ENCODE data around the gene RALGDS. TPM values are rescaled to one million over a fixed set of nuclear protein-coding genes. Genes with fewer than 3 reads are reported as not detected.
"Not testable (repeated sequence)": the region's sequence is repeated elsewhere in the genome, so short reads cannot be mapped to it uniquely, and the experiment has no call there.

The RALGDS gene
- total RNA-seq, 1 donor from 2014 or later = 39.9 TPM

DNA sequence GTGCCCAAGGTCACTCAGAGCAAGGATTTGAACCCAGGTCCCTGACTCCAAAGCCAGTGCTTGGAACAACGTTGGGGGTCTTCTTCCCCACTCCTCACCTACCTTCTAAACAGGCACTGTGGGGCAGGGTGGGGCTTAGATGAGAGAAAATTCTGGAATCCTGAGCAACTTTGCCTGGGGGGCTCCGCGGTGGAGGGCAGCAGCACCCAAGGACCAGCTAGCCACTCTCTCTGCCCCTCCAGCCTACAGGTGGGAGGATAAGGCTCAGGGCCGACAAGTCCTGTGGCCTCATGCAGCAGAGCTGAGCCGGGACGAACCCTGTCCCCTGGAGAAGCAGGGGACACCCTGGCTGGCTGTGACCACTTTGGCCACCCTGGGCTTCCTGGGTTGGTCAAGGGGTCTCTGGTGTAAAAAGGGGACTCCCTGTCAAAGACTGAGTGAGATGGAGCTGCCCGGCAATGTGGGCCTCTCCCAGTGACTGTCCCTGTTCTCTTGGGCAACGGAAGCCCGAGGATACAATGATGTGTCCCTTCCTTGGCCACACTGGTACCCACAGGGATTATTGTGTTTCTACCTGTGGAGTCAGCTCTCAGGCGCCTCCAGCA is 32.8 kb downstream of the RALGDS start:
- TF ChIP-seq, protein P1, sequence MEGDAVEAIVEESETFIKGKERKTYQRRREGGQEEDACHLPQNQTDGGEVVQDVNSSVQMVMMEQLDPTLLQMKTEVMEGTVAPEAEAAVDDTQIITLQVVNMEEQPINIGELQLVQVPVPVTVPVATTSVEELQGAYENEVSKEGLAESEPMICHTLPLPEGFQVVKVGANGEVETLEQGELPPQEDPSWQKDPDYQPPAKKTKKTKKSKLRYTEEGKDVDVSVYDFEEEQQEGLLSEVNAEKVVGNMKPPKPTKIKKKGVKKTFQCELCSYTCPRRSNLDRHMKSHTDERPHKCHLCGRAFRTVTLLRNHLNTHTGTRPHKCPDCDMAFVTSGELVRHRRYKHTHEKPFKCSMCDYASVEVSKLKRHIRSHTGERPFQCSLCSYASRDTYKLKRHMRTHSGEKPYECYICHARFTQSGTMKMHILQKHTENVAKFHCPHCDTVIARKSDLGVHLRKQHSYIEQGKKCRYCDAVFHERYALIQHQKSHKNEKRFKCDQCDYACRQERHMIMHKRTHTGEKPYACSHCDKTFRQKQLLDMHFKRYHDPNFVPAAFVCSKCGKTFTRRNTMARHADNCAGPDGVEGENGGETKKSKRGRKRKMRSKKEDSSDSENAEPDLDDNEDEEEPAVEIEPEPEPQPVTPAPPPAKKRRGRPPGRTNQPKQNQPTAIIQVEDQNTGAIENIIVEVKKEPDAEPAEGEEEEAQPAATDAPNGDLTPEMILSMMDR (IDR thresholded peaks at IDR 0.05; ENCODE audit: insufficient read depth, low read length, poor library complexity, severe bottlenecking) = no peak
- no peaks in the 10 kb centered on the region for H3K36me3 ChIP-seq (ENCODE audit: control insufficient read depth, insufficient read depth, low read length)
- no peak for DNase-seq (ENCODE audit: low read depth)
- H3K27me3 ChIP-seq (ENCODE audit: control insufficient read depth, insufficient read depth, low read length) = no peaks in the 10 kb centered on the region
- H3K4me3 ChIP-seq (ENCODE audit: low read depth, low read length) = no peak overlapping the region

DNA sequence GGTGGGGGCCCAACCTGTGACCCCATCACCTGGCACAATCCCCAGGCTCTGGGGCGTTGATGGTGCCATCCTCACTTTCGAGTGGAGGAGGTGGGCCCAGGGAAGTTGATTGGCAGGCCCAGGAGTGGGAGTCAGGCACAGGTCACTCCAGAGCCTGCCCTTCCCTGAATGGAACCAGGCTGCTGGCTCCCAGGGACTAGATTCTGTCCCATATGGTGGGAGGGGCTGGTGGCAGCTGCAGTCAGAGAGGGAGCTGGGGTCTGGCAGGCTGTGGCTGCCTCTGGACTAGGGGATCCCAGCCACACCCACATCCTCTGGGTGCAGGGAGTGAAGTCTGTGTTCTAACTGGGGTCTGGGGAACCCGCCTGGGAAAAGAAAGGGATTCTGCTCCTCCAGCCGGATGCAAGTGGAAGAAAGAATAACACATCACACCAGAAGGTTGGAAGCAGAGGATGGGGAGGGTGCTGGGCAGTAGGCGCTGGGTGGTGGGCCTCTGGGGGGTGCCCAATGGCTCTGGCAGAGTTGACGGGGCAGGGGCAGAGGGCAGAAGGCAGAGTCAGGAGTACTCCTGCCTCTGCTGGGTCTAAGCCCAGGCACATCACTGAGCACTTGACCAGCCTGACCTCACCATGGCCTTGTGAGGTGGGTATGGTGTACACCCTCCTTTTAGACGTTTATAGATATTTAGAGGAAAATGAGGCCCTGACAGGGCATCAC is 33.5 kb downstream of the RALGDS start:
- no peaks in the 10 kb centered on the region for H3K27me3 ChIP-seq (ENCODE audit: control insufficient read depth, insufficient read depth, low read length)
- DNase-seq (ENCODE audit: low read depth) = no peak
- TF ChIP-seq, protein P1 (IDR thresholded peaks at IDR 0.05; ENCODE audit: insufficient read depth, low read length, poor library complexity, severe bottlenecking) = no peak
- H3K4me3 ChIP-seq (ENCODE audit: low read depth, low read length) = no peak overlapping the region
- no peaks in the 10 kb centered on the region for H3K36me3 ChIP-seq (ENCODE audit: control insufficient read depth, insufficient read depth, low read length)

DNA sequence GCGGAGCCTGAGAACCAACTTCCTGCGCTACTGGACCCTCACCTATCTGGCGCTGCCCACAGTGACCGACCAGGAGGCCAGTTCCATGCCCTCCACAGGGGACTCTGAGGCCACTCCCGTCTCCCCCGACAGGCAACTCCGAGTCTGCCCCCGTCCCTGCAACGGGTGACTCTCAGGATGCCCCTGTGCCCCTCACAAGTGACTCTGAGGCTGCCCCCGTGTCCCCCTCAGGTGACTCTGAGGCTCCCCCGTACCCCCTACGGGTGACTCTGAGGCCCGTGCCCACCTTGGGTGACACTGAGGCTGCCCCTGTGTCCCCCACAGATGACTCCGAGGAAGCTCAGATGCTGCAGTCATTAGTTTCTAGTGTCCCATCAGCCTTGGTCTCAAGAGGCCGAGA is 34.1 kb downstream of the RALGDS start:
- Histone ChIP-seq H3K36me3 (ENCODE audit: control insufficient read depth, insufficient read depth, low read length) (no peaks in the 10 kb centered on the region), H3K4me3 (ENCODE audit: low read depth, low read length) (no peak overlapping the region), H3K27me3 (ENCODE audit: control insufficient read depth, insufficient read depth, low read length) (no peaks in the 10 kb centered on the region)
- TF ChIP-seq, protein P1 (IDR thresholded peaks at IDR 0.05; ENCODE audit: insufficient read depth, low read length, poor library complexity, severe bottlenecking) = no peak
- DNase-seq (ENCODE audit: low read depth) = no peak

DNA sequence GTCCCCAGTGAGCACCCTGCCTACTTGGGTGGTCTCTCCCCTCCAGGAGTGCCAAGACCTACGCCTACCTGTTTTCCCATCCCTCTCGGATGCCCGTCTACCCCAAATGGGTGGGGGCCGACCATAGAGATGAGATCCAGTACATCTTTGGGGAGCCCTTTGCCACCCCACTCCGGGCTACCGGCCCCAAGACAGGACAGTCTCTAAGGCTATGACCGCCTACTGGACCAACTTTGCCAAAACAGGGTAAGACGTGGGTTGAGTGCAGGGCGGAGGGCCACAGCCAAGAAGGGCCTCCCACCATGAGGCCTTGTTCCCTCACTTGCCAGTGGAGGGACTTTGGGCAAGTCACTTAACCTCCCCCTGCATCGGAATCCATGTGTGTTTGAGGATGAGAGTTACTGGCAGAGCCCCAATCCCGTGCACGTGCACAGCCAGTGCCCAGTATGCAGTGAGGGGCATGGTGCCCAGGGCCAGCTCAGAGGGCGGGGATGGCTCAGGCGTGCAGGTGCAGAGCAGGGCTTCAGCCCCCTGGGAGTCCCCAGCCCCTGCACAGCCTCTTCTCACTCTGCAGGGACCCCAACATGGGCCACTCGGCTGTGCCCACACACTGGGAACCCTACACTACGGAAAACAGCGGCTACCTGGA is 34.7 kb downstream of the RALGDS start:
- not testable (repeated sequence) for H3K4me3 ChIP-seq (ENCODE audit: low read depth, low read length); H3K27me3 ChIP-seq (ENCODE audit: control insufficient read depth, insufficient read depth, low read length); DNase-seq (ENCODE audit: low read depth); H3K36me3 ChIP-seq (ENCODE audit: control insufficient read depth, insufficient read depth, low read length)

DNA sequence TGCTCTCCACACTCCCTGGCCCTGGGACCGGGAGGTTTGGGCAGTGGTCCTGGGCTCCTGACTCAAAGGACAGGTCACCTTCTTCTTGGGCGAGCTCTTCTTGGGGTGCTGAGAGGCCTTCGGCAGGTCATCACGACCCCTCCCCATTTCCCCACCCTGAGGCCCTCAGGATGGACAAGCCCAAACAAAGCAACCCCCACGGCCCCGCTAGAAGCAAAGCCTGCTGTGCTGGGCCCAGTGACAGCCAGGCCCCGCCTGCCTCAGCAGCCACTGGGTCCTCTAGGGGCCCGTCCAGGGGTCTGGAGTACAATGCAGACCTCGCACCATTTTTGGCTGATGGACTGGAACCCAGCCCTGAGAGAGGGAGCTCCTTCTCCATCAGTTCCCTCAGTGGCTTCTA is 37.4 kb downstream of the RALGDS start:
- not testable (repeated sequence) for H3K4me3 ChIP-seq (ENCODE audit: low read depth, low read length); H3K36me3 ChIP-seq (ENCODE audit: control insufficient read depth, insufficient read depth, low read length); H3K27me3 ChIP-seq (ENCODE audit: control insufficient read depth, insufficient read depth, low read length); DNase-seq (ENCODE audit: low read depth)

DNA sequence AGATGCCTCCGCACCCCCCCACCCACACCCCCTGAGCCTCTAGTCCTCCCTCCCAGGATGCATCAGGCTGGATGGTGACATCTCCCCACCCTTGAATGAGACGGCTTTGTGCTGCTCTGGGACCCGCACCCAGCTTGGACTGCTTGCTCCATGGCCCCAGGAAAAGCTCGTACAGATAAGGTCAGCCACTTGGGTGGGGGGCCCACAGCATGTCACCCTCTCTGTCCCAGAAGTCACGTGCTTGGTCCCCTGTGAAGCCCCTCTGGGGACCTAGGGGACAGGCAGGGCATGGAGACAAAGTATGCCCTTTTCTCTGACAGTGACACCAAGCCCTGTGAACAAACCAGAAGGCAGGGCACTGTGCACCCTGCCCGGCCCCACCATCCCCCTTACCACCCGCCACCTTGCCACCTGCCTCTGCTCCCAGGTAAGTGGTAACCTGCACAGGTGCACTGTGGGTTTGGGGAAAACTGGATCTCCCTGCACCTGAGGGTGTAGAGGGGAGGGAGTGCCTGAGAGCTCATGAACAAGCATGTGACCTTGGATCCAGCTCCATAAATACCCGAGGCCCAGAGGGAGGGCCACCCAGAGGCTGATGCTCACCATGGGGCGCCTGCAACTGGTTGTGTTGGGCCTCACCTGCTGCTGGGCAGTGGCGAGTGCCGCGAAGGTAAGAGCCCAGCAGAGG is 38.9 kb downstream of the RALGDS start:
- not testable (repeated sequence) for DNase-seq (ENCODE audit: low read depth); H3K36me3 ChIP-seq (ENCODE audit: control insufficient read depth, insufficient read depth, low read length); H3K4me3 ChIP-seq (ENCODE audit: low read depth, low read length); H3K27me3 ChIP-seq (ENCODE audit: control insufficient read depth, insufficient read depth, low read length)

DNA sequence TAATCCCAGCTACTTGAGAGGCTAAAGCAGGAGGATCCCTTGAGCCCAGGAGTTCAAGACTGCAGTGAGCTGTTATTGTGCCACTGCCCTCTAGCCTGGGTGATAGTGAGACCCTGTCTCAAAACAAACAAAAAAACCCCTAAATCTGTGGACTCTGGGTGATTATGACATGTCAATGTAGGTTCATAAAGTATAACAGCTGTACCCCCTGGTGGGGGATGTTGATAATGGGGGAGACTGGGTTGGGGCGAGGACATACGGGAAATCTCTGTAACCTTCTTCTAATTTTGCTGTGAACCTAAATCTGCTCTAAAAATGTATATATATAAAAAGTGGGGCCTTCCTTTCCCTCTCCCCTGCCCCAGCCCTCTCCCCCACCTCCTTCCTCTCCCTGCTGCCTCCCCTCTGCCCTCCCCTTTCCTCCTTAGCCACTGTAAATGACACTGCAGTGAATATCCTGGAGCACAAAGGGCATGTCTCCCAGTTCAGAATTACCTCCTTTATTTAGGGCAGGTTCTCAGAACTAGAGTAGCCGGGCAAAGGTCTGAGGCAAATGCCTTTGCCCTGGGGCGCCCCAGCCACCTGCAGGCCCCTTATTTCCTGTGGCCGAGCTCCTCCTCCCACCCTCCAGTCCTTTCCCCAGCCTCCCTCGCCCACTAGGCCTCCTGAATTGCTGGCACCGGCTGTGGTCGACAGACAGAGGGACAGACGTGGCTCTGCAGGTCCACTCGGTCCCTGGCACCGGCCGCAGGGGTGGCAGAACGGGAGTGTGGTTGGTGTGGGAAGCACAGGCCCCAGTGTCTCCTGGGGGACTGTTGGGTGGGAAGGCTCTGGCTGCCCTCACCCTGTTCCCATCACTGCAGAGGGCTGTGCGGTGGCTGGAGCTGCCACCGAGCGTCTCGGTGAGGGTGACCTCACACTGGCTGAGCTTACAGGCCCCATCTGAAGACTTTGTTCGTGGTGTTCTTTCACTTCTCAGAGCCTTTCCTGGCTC is 40.0 kb downstream of the RALGDS start:
- H3K36me3 ChIP-seq (ENCODE audit: control insufficient read depth, insufficient read depth, low read length); H3K27me3 ChIP-seq (ENCODE audit: control insufficient read depth, insufficient read depth, low read length); DNase-seq (ENCODE audit: low read depth); H3K4me3 ChIP-seq (ENCODE audit: low read depth, low read length): not testable (repeated sequence)
